ENCODE results near the gene HELZ2.
A peak's percentile ranks its signal among the peaks of the same experiment; 100 is the strongest.

HELZ2 gene

GRCh38 chr20:63537525-63538203 lies 36.4 kb downstream of the HELZ2 start (continued):
- TF ChIP-seq HIC1 (tag by site-specific recombination; IDR thresholded peaks at IDR 0.05) (peak; percentile 87; the same call in 1 of the 2 replicates), BCL6B (tag by site-specific recombination; IDR thresholded peaks at IDR 0.05) (no peak), ZBTB17 (tag by site-specific recombination; IDR thresholded peaks at IDR 0.05) (peak; percentile 55; the same call in 1 of the 2 replicates), ZNF580 (tag by site-specific recombination; IDR thresholded peaks at IDR 0.05) (peak; percentile 28; the same call in 1 of the 2 replicates), ZSCAN18 (tag by site-specific recombination; IDR thresholded peaks at IDR 0.05) (no peak), ZBTB21 (tag by site-specific recombination; IDR thresholded peaks at IDR 0.05) (no peak), ZNF146 (tag by site-specific recombination; IDR thresholded peaks at IDR 0.05) (no peak), YY2 (tag by site-specific recombination; IDR thresholded peaks at IDR 0.05) (peak; percentile 56; the same call in 1 of the 2 replicates), ZNF521 (tag by site-specific recombination; IDR thresholded peaks at IDR 0.05) (no peak), ZNF791 (tag by site-specific recombination; IDR thresholded peaks at IDR 0.05) (no peak), OVOL3 (tag by site-specific recombination; IDR thresholded peaks at IDR 0.05) (no peak), HOXD13 (CRISPR knock-in tag; IDR thresholded peaks at IDR 0.05; ENCODE audit: borderline replicate concordance) (no peak), ZNF175 (tag by site-specific recombination; IDR thresholded peaks at IDR 0.05) (no peak), TCF7L2 (IDR thresholded peaks at IDR 0.05; ENCODE audit: borderline replicate concordance, low read depth, low read length) (no peak), ZNF670 (tag by site-specific recombination; IDR thresholded peaks at IDR 0.05; ENCODE audit: low read depth) (no peak), GLI2 (tag by site-specific recombination; IDR thresholded peaks at IDR 0.05; ENCODE audit: borderline replicate concordance, low read depth) (no peak), ZNF202 (tag by site-specific recombination; IDR thresholded peaks at IDR 0.05; ENCODE audit: borderline replicate concordance) (no peak), ZNF140 (tag by site-specific recombination; IDR thresholded peaks at IDR 0.05) (no peak), ZNF280D (tag by site-specific recombination; IDR thresholded peaks at IDR 0.05) (no peak), ZNF639 (tag by site-specific recombination; IDR thresholded peaks at IDR 0.05) (peak; percentile 71; the same call in 1 of the 2 replicates), ZNF10 (tag by site-specific recombination; IDR thresholded peaks at IDR 0.05) (no peak), REST (tag by site-specific recombination; IDR thresholded peaks at IDR 0.05) (peak; percentile 36; the same call in 1 of the 2 replicates), ZSCAN16 (tag by site-specific recombination; IDR thresholded peaks at IDR 0.05) (no peak), ZNF530 (tag by site-specific recombination; IDR thresholded peaks at IDR 0.05; ENCODE audit: low read depth) (no peak), ZNF548 (tag by site-specific recombination; IDR thresholded peaks at IDR 0.05) (no peak), ZNF561 (tag by site-specific recombination; IDR thresholded peaks at IDR 0.05; ENCODE audit: borderline replicate concordance) (peak; percentile 60; the same call in 1 of the 2 replicates), ZFHX2 (tag by site-specific recombination; conservative IDR thresholded peaks at IDR 0.05) (peak; percentile 82)

Measured in HEK293 (cell line).